Epidermal melanocyte (primary cell): ENCODE data around the gene NPC1.

Experiments used
- DNase-seq: peaks from one replicate; pipeline ENCODE4 v3.0.0; 2011; ENCODE audit warnings: low spot score; ENCODE audit not compliant: insufficient read length

Gene NPC1

DNA sequence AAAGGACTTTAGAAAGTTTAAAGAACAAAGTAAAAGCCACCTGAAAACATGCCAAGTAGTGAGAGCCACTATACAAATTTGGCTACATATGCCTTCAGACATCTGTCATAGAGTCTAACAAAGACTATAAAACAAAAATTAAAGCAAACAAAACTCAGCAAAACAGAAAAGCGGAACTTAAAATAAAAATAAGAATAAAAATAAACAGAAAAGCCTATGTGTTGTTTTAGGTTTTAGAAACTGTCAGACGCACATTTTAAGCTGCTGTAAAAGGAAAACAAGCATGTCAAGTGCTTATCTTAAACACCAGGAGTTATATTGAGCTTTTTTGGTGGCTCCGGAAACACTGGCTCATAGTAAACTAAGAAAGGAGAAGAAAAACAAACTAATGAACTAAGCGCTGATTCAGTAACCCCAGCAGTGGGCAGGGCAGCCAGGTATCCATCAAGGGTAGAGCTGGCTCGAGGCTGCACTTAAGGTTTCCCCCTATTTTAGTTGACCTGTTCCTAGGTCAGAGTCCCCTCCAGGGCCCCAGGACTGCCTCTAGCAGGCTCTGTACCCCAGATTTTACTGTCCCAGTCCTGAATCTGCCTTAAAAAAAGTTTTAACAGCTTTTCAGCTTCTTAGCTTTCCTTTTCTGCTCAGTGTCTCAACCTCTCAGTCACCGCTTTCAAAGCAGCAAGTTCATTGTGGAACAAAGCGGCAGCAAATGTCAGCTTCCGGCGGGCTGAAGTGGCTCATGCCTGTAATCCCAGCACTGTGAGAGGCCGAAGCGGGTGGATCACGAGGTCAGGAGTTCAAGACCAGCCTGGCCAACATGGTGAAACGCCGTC lies 98.4 kb downstream of the NPC1 start:
- no peak for DNase-seq

DNA sequence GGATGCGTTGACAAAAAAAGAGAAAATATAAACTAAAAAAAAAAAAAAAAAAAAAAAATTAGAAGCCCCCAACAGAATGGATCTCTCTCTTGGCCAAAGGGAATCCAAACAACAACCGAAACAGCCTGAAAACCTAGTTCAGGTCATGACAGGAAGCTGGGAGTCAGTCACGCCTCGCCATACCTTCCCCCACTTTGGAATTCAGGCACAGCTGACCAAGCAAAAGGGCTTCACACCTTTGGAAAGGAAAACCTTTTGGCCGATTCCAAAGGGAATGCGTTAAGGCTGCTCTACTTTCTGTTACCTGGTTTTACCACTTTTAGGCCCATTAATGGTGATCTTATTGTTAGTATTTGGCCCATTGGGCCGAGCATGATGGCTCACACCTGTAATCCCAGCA lies 100.9 kb downstream of the NPC1 start:
- no peak for DNase-seq

DNA sequence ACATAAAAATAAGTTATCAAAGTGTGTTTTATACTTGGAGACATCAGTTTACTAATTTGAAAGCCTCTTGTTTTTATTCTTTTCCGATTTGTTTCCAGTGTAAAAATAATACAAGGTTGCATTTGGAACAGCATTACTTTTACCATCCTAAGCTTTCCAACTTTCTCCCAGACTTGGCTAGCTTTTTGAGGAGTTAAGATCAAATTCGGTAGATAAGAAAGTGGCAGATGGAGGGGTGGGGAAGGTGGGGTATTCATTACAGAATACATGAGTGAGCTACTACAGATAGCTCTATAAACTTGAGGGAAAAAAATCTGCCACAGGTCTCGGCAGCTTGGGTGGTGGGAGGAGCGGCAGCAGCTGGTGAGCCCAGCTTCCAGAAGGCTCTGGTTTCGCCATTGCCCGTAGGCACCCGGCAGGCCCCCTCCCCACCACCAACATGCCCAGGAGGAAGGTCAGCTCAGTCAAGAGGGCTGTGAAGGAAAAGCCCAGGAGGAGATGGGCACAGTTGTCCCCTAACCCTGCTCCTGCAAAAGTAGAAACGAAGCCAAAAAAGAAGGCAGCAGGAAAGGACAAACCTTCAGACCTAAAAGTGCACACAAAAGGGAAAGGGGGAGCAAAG lies 101.6 kb downstream of the NPC1 start:
- no peak for DNase-seq
